ENCODE measurements around the gene REEP3. TPM values are rescaled to one million over a fixed set of nuclear protein-coding genes. Genes with fewer than 3 reads are reported as not detected.

Gene REEP3
- total and polyA plus RNA-seq, 2 experiments from 2014 or later, result 44.2 to 49.2 TPM

DNA sequence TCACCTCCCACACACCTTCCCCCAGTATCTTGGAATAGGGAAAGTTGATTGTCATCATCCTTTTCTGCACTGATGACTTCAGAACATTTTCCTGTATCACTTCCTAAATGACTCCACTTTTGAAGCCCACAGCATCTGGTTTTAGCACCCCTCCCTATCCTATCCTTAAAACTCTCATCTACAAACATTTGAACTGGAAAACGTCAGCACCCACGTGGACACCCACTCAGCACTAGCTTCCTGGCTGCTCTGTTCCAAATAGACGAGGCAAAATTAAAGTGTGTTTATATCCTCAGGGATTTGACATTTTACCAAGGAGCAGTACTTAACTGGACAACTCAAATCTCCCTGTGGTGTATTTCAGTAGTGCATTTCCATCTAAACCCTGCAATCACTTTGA is 73.9 kb downstream of the REEP3 start:
- peaks cover 3% of the 10 kb centered on the region for H3K36me3 ChIP-seq
- no peaks in the 10 kb centered on the region for H3K27me3 ChIP-seq
- TF ChIP-seq, protein P1, sequence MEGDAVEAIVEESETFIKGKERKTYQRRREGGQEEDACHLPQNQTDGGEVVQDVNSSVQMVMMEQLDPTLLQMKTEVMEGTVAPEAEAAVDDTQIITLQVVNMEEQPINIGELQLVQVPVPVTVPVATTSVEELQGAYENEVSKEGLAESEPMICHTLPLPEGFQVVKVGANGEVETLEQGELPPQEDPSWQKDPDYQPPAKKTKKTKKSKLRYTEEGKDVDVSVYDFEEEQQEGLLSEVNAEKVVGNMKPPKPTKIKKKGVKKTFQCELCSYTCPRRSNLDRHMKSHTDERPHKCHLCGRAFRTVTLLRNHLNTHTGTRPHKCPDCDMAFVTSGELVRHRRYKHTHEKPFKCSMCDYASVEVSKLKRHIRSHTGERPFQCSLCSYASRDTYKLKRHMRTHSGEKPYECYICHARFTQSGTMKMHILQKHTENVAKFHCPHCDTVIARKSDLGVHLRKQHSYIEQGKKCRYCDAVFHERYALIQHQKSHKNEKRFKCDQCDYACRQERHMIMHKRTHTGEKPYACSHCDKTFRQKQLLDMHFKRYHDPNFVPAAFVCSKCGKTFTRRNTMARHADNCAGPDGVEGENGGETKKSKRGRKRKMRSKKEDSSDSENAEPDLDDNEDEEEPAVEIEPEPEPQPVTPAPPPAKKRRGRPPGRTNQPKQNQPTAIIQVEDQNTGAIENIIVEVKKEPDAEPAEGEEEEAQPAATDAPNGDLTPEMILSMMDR (IDR thresholded peaks at IDR 0.05; ENCODE audit: low read depth, low read length), result no peak
- peaks cover 4% of the 10 kb centered on the region for H3K4me1 ChIP-seq (ENCODE audit: low read depth)
- H3K9me3 ChIP-seq (ENCODE audit: low read depth), result no peaks in the 10 kb centered on the region
- no peak overlapping the region for H3K4me3 ChIP-seq
- no peak overlapping the region for H3K27ac ChIP-seq
- DNase-seq (ENCODE audit: low read depth in 1 of 2, low spot score in 1 of 2), result peak in 1 of 2 donors; percentile 26

DNA sequence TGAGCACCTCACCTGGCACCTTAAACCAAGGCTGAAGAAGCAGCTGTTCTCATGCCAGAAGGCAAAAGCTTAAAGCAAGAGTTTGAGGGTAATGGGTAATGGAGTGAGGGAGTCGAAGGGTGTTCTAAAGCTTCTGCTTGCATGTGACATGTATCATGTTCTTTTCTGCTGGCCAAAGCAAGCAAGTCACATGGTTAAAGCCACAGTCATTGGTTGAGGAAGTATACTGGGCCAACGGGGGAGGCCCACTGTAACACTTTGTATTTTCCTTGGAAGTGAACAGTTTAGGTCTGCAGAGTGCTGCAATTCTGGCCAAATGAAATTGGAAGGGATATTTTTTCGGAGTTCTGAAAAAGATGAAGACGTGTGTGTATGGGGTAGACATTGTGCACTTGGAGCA is 75.7 kb downstream of the REEP3 start:
- TF ChIP-seq, protein P1 (IDR thresholded peaks at IDR 0.05; ENCODE audit: low read depth, low read length), result no peak
- Histone ChIP-seq H3K27ac (no peak overlapping the region), H3K4me3 (no peak overlapping the region), H3K9me3 (ENCODE audit: low read depth) (no peaks in the 10 kb centered on the region), H3K36me3 (peaks cover 3% of the 10 kb centered on the region), H3K4me1 (ENCODE audit: low read depth) (peaks cover 4% of the 10 kb centered on the region), H3K27me3 (no peaks in the 10 kb centered on the region)
- DNase-seq (ENCODE audit: low read depth in 1 of 2, low spot score in 1 of 2), result no peak

DNA sequence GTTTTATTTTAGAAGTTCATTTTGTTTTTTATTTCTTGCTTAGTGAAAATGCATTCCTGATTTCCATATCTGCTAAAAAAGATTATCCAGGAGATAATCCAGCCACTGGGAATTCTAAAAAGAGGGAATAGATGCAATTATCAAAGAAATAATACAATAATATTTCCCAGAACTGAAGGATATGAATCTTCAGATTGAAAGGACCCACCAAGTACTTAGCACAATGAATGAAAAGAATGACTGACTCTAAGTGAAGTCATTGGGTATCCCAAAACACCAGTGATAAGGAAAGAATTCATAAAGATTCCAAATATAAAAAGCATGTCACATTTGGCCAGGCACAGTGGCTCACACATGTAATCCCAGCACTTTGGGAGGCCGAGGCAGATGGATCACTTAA is 79.3 kb downstream of the REEP3 start:
- TF ChIP-seq, protein P1 (IDR thresholded peaks at IDR 0.05; ENCODE audit: low read depth, low read length), result no peak
- Histone ChIP-seq H3K36me3 (peaks cover 3% of the 10 kb centered on the region), H3K27me3 (no peaks in the 10 kb centered on the region), H3K4me1 (ENCODE audit: low read depth) (no peaks in the 10 kb centered on the region), H3K9me3 (ENCODE audit: low read depth) (no peaks in the 10 kb centered on the region), H3K4me3 (no peak overlapping the region), H3K27ac (no peak overlapping the region)
- no peak for DNase-seq (ENCODE audit: low read depth in 1 of 2, low spot score in 1 of 2)

DNA sequence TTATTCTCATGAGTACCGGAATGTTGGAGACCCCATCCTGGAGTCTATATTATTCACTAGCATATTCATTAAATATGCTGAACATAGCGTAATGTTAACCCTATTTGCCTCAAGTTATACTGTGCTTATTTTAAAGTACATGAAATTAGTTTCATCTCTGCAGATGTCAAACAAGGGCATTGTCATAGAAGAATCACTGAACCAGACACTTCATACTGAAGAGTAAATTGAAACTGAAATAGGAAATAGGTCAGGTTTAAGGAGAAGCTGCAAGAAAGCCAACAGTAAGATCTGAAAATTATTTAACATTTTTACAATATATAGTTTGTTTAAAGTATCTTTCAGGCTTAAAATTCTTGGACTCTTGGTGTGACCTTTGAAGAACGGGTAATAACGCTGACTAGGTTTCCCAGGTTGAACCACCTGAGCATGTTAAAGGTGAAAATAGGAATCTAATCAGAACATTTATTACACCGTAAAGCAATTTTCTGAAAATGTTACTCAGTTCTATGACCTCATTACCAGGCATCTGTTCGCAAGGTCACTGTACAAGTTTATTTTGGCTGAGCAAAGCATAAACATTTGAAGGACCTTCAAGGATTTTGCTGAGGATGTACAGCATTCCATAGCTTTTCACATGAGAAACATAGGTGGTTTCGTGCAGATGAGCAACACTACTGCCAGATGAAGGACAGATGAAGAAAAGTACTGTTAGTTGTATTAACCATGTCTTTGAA is 82.7 kb downstream of the REEP3 start:
- Histone ChIP-seq H3K27ac (peak overlapping the region; percentile 38), H3K4me1 (ENCODE audit: low read depth) (no peaks in the 10 kb centered on the region)
- DNase-seq (ENCODE audit: low read depth in 1 of 2, low spot score in 1 of 2), result no peak

DNA sequence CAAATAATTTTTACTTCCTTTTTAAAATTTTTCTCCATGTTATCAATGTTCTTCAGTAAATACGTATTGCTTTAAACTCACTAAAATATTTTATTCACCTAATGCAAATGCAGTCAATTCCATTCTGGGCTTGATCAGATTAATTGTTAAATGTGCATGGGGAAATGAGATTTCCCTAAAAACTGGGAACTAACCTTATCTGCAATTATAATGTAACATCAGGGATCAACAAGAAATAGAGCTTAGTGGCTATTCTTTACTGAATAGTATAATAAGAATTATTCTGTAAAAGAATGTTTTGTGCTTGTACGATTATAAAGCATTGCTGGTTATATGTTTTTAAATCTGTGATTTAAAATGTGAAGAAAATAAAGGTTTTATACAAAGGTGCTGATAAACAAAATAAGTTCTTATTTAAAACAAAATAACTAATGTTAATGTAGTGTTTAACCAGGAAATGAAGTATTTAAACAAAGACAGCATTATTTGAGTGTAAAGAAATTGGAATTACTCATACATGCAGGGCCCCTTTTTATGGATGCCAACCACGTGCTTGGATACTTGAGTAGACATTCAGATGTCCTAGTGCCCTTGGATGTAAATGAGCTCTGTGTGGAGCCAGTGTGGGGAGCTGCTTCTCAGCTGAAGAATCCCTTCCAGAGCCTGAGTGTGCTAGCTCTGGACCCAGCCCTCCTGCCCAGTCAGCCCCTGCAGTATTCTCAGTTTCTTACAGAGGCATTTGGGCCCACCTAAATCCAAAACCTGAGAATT is 84.2 kb downstream of the REEP3 start:
- Histone ChIP-seq H3K9me3 (ENCODE audit: low read depth) (no peaks in the 10 kb centered on the region), H3K4me3 (no peak overlapping the region), H3K4me1 (ENCODE audit: low read depth) (no peaks in the 10 kb centered on the region), H3K36me3 (no peaks in the 10 kb centered on the region), H3K27me3 (no peaks in the 10 kb centered on the region), H3K27ac (peak overlapping the region; percentile 73)
- peak in 1 of 2 donors; percentile 53 for DNase-seq (ENCODE audit: low read depth in 1 of 2, low spot score in 1 of 2)
- TF ChIP-seq, protein P1 (IDR thresholded peaks at IDR 0.05; ENCODE audit: low read depth, low read length), result no peak

More for the DNA sequence above, 82.7 kb downstream of the REEP3 start:
- TF ChIP-seq, protein P1 (IDR thresholded peaks at IDR 0.05; ENCODE audit: low read depth, low read length), result no peak
- H3K9me3 ChIP-seq (ENCODE audit: low read depth), result no peaks in the 10 kb centered on the region
- no peaks in the 10 kb centered on the region for H3K27me3 ChIP-seq
- H3K4me3 ChIP-seq, result no peak overlapping the region
- H3K36me3 ChIP-seq, result peaks cover 3% of the 10 kb centered on the region
